Body of pancreas (tissue), 4 donors: ENCODE data around the gene COL5A1. TPM values are rescaled to one million over a fixed set of nuclear protein-coding genes. Genes with fewer than 3 reads are reported as not detected.

Experiments used
- ATAC-seq: fragments of 150-250 bp; one replicate; pipeline ENCODE4 v1.9.1; 2016
- DNase-seq, 4 donors: peaks; one replicate each; pipeline ENCODE4 v3.0.0-alpha.2; 2019
- H3K27ac ChIP-seq, 4 donors: fragments of 200-600 bp; sonication (generic); 1 replicate in 3 of 4; 2 replicates in 1 of 4; pipeline versions ENCODE4 v1.5.1 to v1.6.1; 2016 to 2019; ENCODE audit warnings: mild to moderate bottlenecking in 1 of 4, mixed read lengths in 1 of 4, moderate library complexity in 1 of 4
- H3K27me3 ChIP-seq, 2 donors: fragments of 200-600 bp; sonication (generic); one replicate each; pipeline ENCODE4 v1.6.0; 2016; ENCODE audit warnings: mild to moderate bottlenecking in 1 of 2
- H3K36me3 ChIP-seq, 2 donors: fragments of 200-600 bp; sonication (generic); replicated peaks in 1 of 2; 2 replicates each; pipeline ENCODE4 v1.5.1; 2016; ENCODE audit warnings: low read depth in 2 of 2; ENCODE audit not compliant: insufficient read depth in 1 of 2
- H3K4me1 ChIP-seq: fragments of 200-600 bp; sonication (generic); one replicate; pipeline ENCODE4 v1.6.0; 2016
- H3K4me3 ChIP-seq, 2 donors: fragments of 200-600 bp; sonication (generic); 1 replicate in 1 of 2; 2 replicates in 1 of 2; pipeline ENCODE4 v1.5.1; 2016 to 2019
- H3K9me3 ChIP-seq, 3 donors: fragments of 200-600 bp; sonication (generic); 1 replicate in 2 of 3; 2 replicates in 1 of 3; pipeline ENCODE4 v1.5.1; 2016
- POLR2A ChIP-seq, 3 donors: fragments of 450-650 bp; IDR thresholded peaks; one replicate each; pipeline ENCODE4 v1.6.1; 2016; ENCODE audit warnings: antibody characterized with exemption in 3 of 3, mild to moderate bottlenecking in 2 of 3
- WGBS, 2 donors: methylation state at CpG; one replicate each; pipeline ENCODE4 v1.1.5; 2017; 5-methylcytosine and 5-hydroxymethylcytosine counted together
- intact Hi-C: fragments of 100-400 bp; cut with DNase I; formaldehyde crosslinking; loops from one replicate; pipeline ENCODE4 v1.15.1; 2023
- total RNA-seq, 2 donors: library from RNA; depleted of rRNA; stranded (reverse); fragments of >200 nt; gene quantifications; one replicate each; pipeline ENCODE4 v1.1.0, GENCODE V29; 2016
- TF ChIP-seq, protein P1 (sequence below), 7 experiments: fragments of 450-650 bp in 4 of 7; fragments of 200-600 bp in 3 of 7; sonication (generic) in 3 of 7; IDR thresholded peaks; one replicate each; pipeline ENCODE4 v1.5.1; 2016 to 2019; ENCODE audit warnings: antibody characterized with exemption in 7 of 7

The COL5A1 gene
- total RNA-seq, 2 donors from 2014 or later: 7.0 to 14.5 TPM

- intact Hi-C loops: loop anchor here (10.0 kb wide), 1 partner anchor 626 kb away; no protein-coding TSS in a partner anchor
- H3K36me3 ChIP-seq: no peaks in the 10 kb centered on the region
- no peaks in the 10 kb centered on the region for H3K9me3 ChIP-seq
- no peaks in the 10 kb centered on the region for H3K4me1 ChIP-seq
- 56 to 64% methylated on average over 8 of the region's 8 CpGs for WGBS, 2 donors
- DNase-seq (no peak), ATAC-seq (peak; percentile 30)
- H3K27me3 ChIP-seq: no peaks in the 10 kb centered on the region
- no peak overlapping the region for H3K4me3 ChIP-seq
- H3K27ac ChIP-seq: no peak overlapping the region
- TF ChIP-seq POLR2A (IDR thresholded peaks at IDR 0.05): no peak
- TF ChIP-seq, protein P1, sequence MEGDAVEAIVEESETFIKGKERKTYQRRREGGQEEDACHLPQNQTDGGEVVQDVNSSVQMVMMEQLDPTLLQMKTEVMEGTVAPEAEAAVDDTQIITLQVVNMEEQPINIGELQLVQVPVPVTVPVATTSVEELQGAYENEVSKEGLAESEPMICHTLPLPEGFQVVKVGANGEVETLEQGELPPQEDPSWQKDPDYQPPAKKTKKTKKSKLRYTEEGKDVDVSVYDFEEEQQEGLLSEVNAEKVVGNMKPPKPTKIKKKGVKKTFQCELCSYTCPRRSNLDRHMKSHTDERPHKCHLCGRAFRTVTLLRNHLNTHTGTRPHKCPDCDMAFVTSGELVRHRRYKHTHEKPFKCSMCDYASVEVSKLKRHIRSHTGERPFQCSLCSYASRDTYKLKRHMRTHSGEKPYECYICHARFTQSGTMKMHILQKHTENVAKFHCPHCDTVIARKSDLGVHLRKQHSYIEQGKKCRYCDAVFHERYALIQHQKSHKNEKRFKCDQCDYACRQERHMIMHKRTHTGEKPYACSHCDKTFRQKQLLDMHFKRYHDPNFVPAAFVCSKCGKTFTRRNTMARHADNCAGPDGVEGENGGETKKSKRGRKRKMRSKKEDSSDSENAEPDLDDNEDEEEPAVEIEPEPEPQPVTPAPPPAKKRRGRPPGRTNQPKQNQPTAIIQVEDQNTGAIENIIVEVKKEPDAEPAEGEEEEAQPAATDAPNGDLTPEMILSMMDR (IDR thresholded peaks at IDR 0.05): no peak
Measured at GRCh38 chr9:134789168-134789567, 147.6 kb downstream of the COL5A1 start.

- H3K36me3 ChIP-seq: no peaks in the 10 kb centered on the region
- DNase-seq (no peak), ATAC-seq (no peak)
- intact Hi-C loops: no loop called here
- TF ChIP-seq POLR2A (IDR thresholded peaks at IDR 0.05): no peak
- TF ChIP-seq, protein P1 (IDR thresholded peaks at IDR 0.05): no peak
- no peak overlapping the region for H3K27ac ChIP-seq
- H3K9me3 ChIP-seq: no peaks in the 10 kb centered on the region
- WGBS, 2 donors: 63% methylated on average over 7 to 9 of the region's 9 CpGs
- no peak overlapping the region for H3K4me3 ChIP-seq
- no peaks in the 10 kb centered on the region for H3K4me1 ChIP-seq
- H3K27me3 ChIP-seq: no peaks in the 10 kb centered on the region
Measured at GRCh38 chr9:134791009-134791408, 149.4 kb downstream of the COL5A1 start.

DNA sequence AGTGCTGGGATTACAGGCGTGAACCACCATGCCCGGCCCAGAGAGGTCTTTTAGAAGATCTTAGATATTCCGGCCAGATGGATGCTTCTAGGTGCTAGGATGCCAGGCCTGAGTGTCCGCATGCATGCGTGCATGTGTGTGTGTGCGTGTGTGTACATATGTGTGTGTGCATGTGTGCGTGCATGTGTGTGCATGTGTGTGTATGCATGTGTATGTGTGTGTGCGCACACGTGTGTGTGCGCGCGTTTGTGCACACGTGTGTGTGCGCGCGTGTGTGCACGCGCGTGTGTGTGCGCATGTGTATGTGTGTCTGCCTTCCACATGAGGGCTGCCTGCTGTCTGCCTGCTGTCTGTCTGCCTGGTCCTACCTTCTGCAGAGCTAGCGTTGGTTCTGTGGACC is 151.0 kb downstream of the COL5A1 start:
- intact Hi-C loops: no loop called here
- ATAC-seq (no peak), DNase-seq (no peak)
- no peaks in the 10 kb centered on the region for H3K4me1 ChIP-seq
- TF ChIP-seq, protein P1 (IDR thresholded peaks at IDR 0.05): no peak
- TF ChIP-seq POLR2A (IDR thresholded peaks at IDR 0.05): no peak
- no peaks in the 10 kb centered on the region for H3K27me3 ChIP-seq
- no peak overlapping the region for H3K27ac ChIP-seq
- H3K36me3 ChIP-seq: no peaks in the 10 kb centered on the region
- H3K4me3 ChIP-seq: no peak overlapping the region
- 38 to 60% methylated on average over 2 to 18 of the region's 21 CpGs for WGBS, 2 donors
- H3K9me3 ChIP-seq: no peaks in the 10 kb centered on the region

- ATAC-seq (no peak), DNase-seq (no peak)
- H3K4me3 ChIP-seq: no peak overlapping the region
- H3K4me1 ChIP-seq: no peaks in the 10 kb centered on the region
- H3K27ac ChIP-seq: no peak overlapping the region
- intact Hi-C loops: no loop called here
- TF ChIP-seq POLR2A (IDR thresholded peaks at IDR 0.05): no peak
- TF ChIP-seq, protein P1 (IDR thresholded peaks at IDR 0.05): no peak
- no peaks in the 10 kb centered on the region for H3K36me3 ChIP-seq
- no peaks in the 10 kb centered on the region for H3K27me3 ChIP-seq
- no peaks in the 10 kb centered on the region for H3K9me3 ChIP-seq
- 80 to 85% methylated on average over 22 to 23 of the region's 23 CpGs for WGBS, 2 donors
Measured at GRCh38 chr9:134793288-134794188, 151.9 kb downstream of the COL5A1 start.
